GM12872 (cell line): ENCODE measurements around the gene CTSS.

ENCODE experiments used
- TF ChIP-seq, protein P1 (sequence below): IDR thresholded peaks from 3 replicates; pipeline ENCODE4 v1.5.1; 2011; ENCODE audit warnings: low read depth, mild to moderate bottlenecking, low read length, moderate library complexity; ENCODE audit not compliant: insufficient read depth

The CTSS gene

DNA sequence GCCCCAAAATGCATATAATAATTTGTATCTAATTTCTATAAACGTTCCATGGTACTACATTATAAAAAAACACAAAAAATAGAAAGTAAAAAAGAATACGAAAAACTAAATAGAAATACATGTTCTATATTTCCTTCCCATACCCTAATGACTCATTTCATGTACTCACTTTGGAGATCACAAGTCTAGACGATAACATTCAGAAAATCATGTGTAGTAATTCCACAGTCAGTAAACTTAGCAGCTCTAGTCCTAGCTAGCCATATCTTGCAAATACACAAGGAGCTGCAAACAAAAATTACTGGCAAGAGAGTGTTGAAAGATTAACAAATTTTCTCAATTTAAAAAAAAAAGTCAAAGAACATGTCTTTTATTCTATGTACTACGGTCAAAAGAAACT, 70.0 kb downstream of the CTSS start:
- TF ChIP-seq, protein P1, sequence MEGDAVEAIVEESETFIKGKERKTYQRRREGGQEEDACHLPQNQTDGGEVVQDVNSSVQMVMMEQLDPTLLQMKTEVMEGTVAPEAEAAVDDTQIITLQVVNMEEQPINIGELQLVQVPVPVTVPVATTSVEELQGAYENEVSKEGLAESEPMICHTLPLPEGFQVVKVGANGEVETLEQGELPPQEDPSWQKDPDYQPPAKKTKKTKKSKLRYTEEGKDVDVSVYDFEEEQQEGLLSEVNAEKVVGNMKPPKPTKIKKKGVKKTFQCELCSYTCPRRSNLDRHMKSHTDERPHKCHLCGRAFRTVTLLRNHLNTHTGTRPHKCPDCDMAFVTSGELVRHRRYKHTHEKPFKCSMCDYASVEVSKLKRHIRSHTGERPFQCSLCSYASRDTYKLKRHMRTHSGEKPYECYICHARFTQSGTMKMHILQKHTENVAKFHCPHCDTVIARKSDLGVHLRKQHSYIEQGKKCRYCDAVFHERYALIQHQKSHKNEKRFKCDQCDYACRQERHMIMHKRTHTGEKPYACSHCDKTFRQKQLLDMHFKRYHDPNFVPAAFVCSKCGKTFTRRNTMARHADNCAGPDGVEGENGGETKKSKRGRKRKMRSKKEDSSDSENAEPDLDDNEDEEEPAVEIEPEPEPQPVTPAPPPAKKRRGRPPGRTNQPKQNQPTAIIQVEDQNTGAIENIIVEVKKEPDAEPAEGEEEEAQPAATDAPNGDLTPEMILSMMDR = no peak

DNA sequence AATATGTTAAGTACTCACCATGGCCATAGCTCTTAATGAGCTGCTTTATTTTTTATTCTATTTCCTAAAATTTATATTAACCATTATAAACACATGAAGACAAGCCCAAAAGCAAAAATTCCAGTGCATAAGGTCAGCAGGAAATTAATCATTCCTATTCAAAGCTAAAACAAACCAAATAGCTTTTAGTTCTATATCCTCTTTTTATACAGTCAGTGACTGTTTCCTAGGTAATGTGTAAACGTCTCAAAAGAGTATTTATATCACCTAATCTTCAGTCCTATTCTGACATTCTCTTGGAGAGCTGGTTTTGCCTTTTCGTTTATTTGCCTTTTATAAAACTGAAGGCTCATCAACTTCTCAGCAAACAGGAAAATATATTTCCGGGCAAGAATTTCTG, 72.9 kb downstream of the CTSS start:
- TF ChIP-seq, protein P1 = no peak

DNA sequence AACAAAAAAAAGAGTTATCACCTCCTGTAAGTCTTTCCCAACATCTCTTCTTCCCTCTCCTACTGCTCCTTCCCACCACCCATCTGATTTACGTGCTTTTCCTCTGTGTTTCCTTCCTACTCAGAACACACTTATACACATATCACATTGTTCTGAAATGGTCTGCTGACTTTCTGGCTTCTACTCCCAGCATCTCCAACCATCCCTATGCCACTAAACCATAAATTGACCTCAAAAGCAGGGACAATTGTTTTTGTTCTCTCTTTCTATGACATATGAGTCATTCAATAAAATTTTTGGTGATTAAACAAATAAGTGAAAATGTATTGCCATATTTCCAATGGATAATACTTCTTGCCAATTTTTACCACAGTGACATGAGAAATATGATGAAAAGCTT, 76.8 kb downstream of the CTSS start:
- TF ChIP-seq, protein P1 = no peak

DNA sequence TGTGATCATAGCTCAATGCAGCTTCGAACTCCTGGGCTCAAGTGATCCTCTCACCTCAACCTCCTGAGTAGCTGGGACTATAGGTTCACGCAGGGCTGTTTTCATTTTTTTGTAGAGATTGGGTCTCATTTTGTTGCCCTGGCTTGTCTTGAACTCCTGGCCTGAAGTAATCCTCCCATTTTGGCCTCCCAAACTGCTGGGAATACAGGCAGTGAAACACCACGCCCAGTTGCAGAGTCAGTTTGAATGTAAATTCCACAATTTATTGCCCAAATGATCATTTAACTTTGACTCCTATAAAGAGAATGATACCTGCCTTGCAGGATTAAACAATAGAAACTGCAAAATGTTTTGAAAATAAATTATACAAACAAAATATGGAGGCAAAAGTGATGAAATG, 79.3 kb downstream of the CTSS start:
- TF ChIP-seq, protein P1 = no peak

DNA sequence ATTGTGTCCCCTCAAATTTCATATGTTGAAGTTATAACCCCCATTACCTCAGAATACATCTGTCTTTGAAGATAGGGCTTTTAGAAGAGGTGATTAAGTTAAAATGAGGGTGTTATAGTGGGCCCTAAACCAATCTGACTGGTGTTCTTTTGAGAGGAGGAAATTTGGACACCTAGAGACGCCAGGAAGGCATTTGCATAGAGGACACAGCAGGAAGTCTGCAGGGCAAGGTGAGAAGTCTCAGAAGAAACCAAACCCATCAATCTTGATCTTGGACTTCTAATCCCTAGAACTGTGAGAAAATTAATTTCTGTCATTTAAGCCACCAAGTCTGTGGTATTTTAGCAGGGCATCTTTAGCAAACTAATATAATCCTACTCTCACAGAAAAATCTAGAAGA, 81.7 kb downstream of the CTSS start:
- TF ChIP-seq, protein P1 = no peak
